Kidney epithelial cell (primary cell): ENCODE results near the gene RNF168. TPM values are rescaled to one million over a fixed set of nuclear protein-coding genes. Genes with fewer than 3 reads are reported as not detected.
"Not testable (repeated sequence)": the region's sequence is repeated elsewhere in the genome, so short reads cannot be mapped to it uniquely, and the experiment has no call there.

Source experiments
- DNase-seq: peaks from one replicate; pipeline ENCODE4 v3.0.0-alpha.2; 2010; ENCODE audit warnings: low read depth
- H3K27me3 ChIP-seq: 2 replicates; pipeline ENCODE4 v1.6.0; 2011; ENCODE audit warnings: low read length; ENCODE audit not compliant: control insufficient read depth, insufficient read depth
- H3K36me3 ChIP-seq: 2 replicates; pipeline ENCODE4 v1.5.1; 2011; ENCODE audit warnings: low read length; ENCODE audit not compliant: control insufficient read depth, insufficient read depth
- H3K4me3 ChIP-seq: 2 replicates; pipeline ENCODE4 v1.5.1; 2011; ENCODE audit warnings: low read depth, mild to moderate bottlenecking, control low read depth, low read length
- CTCF ChIP-seq: IDR thresholded peaks from 2 replicates; pipeline ENCODE4 v1.5.1; 2011; ENCODE audit warnings: mild to moderate bottlenecking, moderate library complexity, low read length, control low read depth, inconsistent platforms; ENCODE audit not compliant: insufficient read depth, poor library complexity, severe bottlenecking
- total RNA-seq: library from RNA; depleted of rRNA; stranded (reverse); fragments of >200 nt; gene quantifications from 2 replicates; pipeline ENCODE4 v1.2.3, GENCODE V29; 2015

The RNF168 gene
- total RNA-seq, 1 donor from 2014 or later: 11.7 TPM

GRCh38 chr3:196506687-196507086, 3.1 kb upstream of the RNF168 start:
- DNase-seq: no peak
- H3K36me3 ChIP-seq: no peaks in the 10 kb centered on the region
- H3K27me3 ChIP-seq: no peaks in the 10 kb centered on the region
- H3K4me3 ChIP-seq: no peak overlapping the region
- no peak for TF ChIP-seq CTCF

GRCh38 chr3:196504556-196504955, 988 bp upstream of the RNF168 start:
- no peak for TF ChIP-seq CTCF
- H3K4me3 ChIP-seq: no peak overlapping the region
- no peak for DNase-seq
- H3K27me3 ChIP-seq: no peaks in the 10 kb centered on the region
- H3K36me3 ChIP-seq: no peaks in the 10 kb centered on the region

GRCh38 chr3:196504077-196504398, 470 bp upstream of the RNF168 start:
- peak overlapping the region; percentile 82 for H3K4me3 ChIP-seq
- H3K27me3 ChIP-seq, DNase-seq, H3K36me3 ChIP-seq: not testable (repeated sequence)

- Histone ChIP-seq H3K36me3 (no peaks in the 10 kb centered on the region), H3K4me3 (peak overlapping the region; percentile 82), H3K27me3 (no peaks in the 10 kb centered on the region)
- DNase-seq: peak; percentile 67
- no peak for TF ChIP-seq CTCF
Measured at GRCh38 chr3:196502775-196503195, 783 bp downstream of the RNF168 start.

- TF ChIP-seq CTCF: no peak
- no peak for DNase-seq
- Histone ChIP-seq H3K36me3 (no peaks in the 10 kb centered on the region), H3K27me3 (no peaks in the 10 kb centered on the region), H3K4me3 (peak overlapping the region; percentile 82)
Measured at GRCh38 chr3:196501316-196502044, 2.1 kb downstream of the RNF168 start.

- H3K27me3 ChIP-seq: no peaks in the 10 kb centered on the region
- no peak for TF ChIP-seq CTCF
- no peak for DNase-seq
- H3K36me3 ChIP-seq: no peaks in the 10 kb centered on the region
- peak overlapping the region; percentile 51 for H3K4me3 ChIP-seq
Measured at GRCh38 chr3:196499807-196500524, 3.6 kb downstream of the RNF168 start.
